DND-41 (cell line): ENCODE measurements around the gene KRTAP10-9.

Source experiments
- ATAC-seq: fragments of 200-7000 bp; cut with Tn5 transposase; 3 replicates; pipeline ENCODE4 v1.9.1; 2021; ENCODE audit warnings: low read depth; ENCODE audit not compliant: insufficient read depth
- DNase-seq: peaks from one replicate; pipeline ENCODE4 v3.0.0-alpha.2; 2020
- H2AFZ ChIP-seq: 2 replicates; pipeline ENCODE4 v1.6.0; 2012; ENCODE audit warnings: low read depth, low read length
- H3K27ac ChIP-seq: 2 replicates; pipeline ENCODE4 v1.5.1; 2012; ENCODE audit warnings: low read length, inconsistent platforms
- H3K27me3 ChIP-seq: fragments of 200-600 bp; sonication (generic); 2 replicates; pipeline ENCODE4 v1.6.0; 2012; ENCODE audit warnings: low read length, mild to moderate bottlenecking, inconsistent platforms; ENCODE audit not compliant: insufficient read depth, poor library complexity
- H3K36me3 ChIP-seq: 2 replicates; pipeline ENCODE4 v1.5.1; 2012; ENCODE audit warnings: low read length, inconsistent platforms; ENCODE audit not compliant: insufficient read depth
- H3K4me1 ChIP-seq: 2 replicates; pipeline ENCODE4 v1.5.1; 2012; ENCODE audit warnings: mild to moderate bottlenecking, low read length; ENCODE audit not compliant: insufficient read depth
- H3K4me2 ChIP-seq: 2 replicates; pipeline ENCODE4 v1.6.0; 2012; ENCODE audit warnings: mild to moderate bottlenecking, moderate library complexity, low read length, inconsistent platforms; ENCODE audit not compliant: insufficient read depth
- H3K4me3 ChIP-seq, 2 experiments: fragments of 200-600 bp in 1 of 2; shearing (Covaris generic) in 1 of 2; 2 replicates each; pipeline ENCODE4 v1.5.1; 2012 to 2016; ENCODE audit warnings: inconsistent platforms in 2 of 2, low read length in 2 of 2, mild to moderate bottlenecking in 2 of 2, low read depth in 1 of 2, moderate library complexity in 1 of 2
- H3K79me2 ChIP-seq: 2 replicates; pipeline ENCODE4 v1.6.0; 2012; ENCODE audit warnings: low read length, inconsistent platforms; ENCODE audit not compliant: insufficient read depth
- H3K9ac ChIP-seq: 2 replicates; pipeline ENCODE4 v1.6.0; 2012; ENCODE audit warnings: low read depth, mild to moderate bottlenecking, inconsistent platforms, low read length, moderate library complexity
- H3K9me3 ChIP-seq: 2 replicates; pipeline ENCODE4 v1.5.1; 2012; ENCODE audit warnings: low read length, moderate library complexity, mild to moderate bottlenecking, inconsistent platforms; ENCODE audit not compliant: insufficient read depth, severe bottlenecking
- H4K20me1 ChIP-seq: 2 replicates; pipeline ENCODE4 v1.6.0; 2012; ENCODE audit warnings: low read length; ENCODE audit not compliant: insufficient read depth
- CTCF ChIP-seq: IDR thresholded peaks from 2 replicates; pipeline ENCODE4 v1.5.1; 2012; ENCODE audit warnings: borderline replicate concordance, low read length, moderate library complexity, mild to moderate bottlenecking; ENCODE audit not compliant: poor library complexity, severe bottlenecking; ENCODE audit errors: extremely low read depth
- EZH2 ChIP-seq: IDR thresholded peaks from 3 replicates; pipeline ENCODE4 v1.6.1; 2012; ENCODE audit warnings: borderline replicate concordance, low read depth, mild to moderate bottlenecking, moderate library complexity, low read length, inconsistent platforms; ENCODE audit not compliant: severe bottlenecking

Gene KRTAP10-9

GRCh38 chr21:44583800-44584147 is 43.1 kb upstream of the KRTAP10-9 start:
- Histone ChIP-seq H3K27me3 (peaks cover 7% of the 10 kb centered on the region), H3K36me3 (no peaks in the 10 kb centered on the region), H3K9me3 (peaks cover 9% of the 10 kb centered on the region), H3K79me2 (no peaks in the 10 kb centered on the region), H3K4me3 (no peak overlapping the region), H4K20me1 (no peaks in the 10 kb centered on the region), H3K4me1 (no peaks in the 10 kb centered on the region), H3K27ac (no peak overlapping the region), H2AFZ (no peak overlapping the region), H3K4me2 (no peak overlapping the region), H3K9ac (no peak overlapping the region)
- no peak for DNase-seq
- no peak for ATAC-seq
- no peak for TF ChIP-seq EZH2
- no peak for TF ChIP-seq CTCF

GRCh38 chr21:44585892-44586291 is 41.0 kb upstream of the KRTAP10-9 start:
- TF ChIP-seq CTCF (no peak), EZH2 (no peak)
- Histone ChIP-seq H3K4me2 (no peak overlapping the region), H3K4me3 (no peak overlapping the region), H3K27me3 (peaks cover 7% of the 10 kb centered on the region), H3K79me2 (no peaks in the 10 kb centered on the region), H2AFZ (no peak overlapping the region), H3K9ac (no peak overlapping the region), H3K36me3 (no peaks in the 10 kb centered on the region), H4K20me1 (no peaks in the 10 kb centered on the region), H3K9me3 (peaks cover 8% of the 10 kb centered on the region), H3K4me1 (no peaks in the 10 kb centered on the region), H3K27ac (no peak overlapping the region)
- no peak for DNase-seq
- no peak for ATAC-seq

DNA sequence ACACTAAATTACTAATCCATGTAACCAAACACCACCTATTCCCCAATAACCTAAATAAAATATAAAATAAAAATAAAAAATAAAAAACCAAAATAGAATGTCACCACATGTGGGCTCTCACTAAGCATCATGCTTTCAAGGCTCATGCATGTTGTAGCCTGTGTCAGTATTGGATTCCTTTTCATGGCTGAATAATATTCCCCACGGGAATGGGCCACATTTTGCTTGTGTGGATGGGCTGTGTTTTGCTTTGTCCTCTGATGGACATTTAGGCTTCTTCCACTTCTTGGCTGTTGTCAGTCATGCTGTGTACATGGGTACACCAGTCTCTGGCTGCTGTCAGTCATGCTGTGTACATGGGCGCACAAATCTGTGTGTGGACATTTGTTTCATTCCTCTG is 37.8 kb upstream of the KRTAP10-9 start:
- no peak for DNase-seq
- peaks cover 7% of the 10 kb centered on the region for H3K27me3 ChIP-seq
- no peak overlapping the region for H3K4me2 ChIP-seq

More for the DNA sequence above, 37.8 kb upstream of the KRTAP10-9 start:
- no peak for ATAC-seq
- H4K20me1 ChIP-seq, result no peaks in the 10 kb centered on the region
- TF ChIP-seq CTCF (no peak), EZH2 (no peak)
- H2AFZ ChIP-seq, result no peak overlapping the region
- H3K79me2 ChIP-seq, result no peaks in the 10 kb centered on the region
- no peak overlapping the region for H3K27ac ChIP-seq
- H3K4me3 ChIP-seq, result no peak overlapping the region
- no peaks in the 10 kb centered on the region for H3K36me3 ChIP-seq
- no peak overlapping the region for H3K9ac ChIP-seq
- no peaks in the 10 kb centered on the region for H3K9me3 ChIP-seq
- no peaks in the 10 kb centered on the region for H3K4me1 ChIP-seq
